ENCODE measurements around the gene ITGA2B.

Gene ITGA2B

DNA sequence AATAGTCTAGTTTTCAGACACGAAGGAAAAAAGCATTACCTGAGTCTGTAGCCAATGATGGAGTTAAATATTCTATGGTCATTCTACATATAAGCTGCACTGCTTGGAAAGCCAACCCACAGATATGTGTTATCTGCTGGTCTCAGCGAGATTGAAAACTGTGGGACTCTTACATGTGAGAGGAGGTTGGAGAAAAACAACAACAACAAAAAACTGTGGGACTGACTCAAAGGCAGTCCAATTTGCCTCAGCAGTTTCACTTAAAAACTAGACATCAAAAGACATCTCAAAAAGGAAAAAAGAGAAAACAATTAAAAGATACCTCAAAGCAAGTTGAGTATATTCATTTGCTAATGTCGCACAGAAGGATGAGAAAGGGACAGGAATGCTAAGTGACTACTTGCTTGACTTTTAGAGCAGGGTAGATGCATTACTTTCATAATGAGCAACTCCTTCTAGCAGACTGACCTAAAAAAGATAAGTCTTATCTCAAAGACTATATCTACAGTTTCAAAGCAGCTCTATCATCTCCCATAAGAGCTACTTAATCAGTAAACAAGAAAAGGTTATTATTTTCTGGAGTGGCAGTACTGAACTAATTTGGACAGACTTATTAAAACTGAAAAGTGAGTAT is 35.5 kb upstream of the ITGA2B start:
- in situ Hi-C loops (cut with HindIII; ENCODE audit: low sequenced_read_pairs): no loop called here
- no peak for DNase-seq (ENCODE audit: low read depth)
- H3K4me3 ChIP-seq (ENCODE audit: low read depth, low read length): no peak overlapping the region
- TF ChIP-seq, protein P1, sequence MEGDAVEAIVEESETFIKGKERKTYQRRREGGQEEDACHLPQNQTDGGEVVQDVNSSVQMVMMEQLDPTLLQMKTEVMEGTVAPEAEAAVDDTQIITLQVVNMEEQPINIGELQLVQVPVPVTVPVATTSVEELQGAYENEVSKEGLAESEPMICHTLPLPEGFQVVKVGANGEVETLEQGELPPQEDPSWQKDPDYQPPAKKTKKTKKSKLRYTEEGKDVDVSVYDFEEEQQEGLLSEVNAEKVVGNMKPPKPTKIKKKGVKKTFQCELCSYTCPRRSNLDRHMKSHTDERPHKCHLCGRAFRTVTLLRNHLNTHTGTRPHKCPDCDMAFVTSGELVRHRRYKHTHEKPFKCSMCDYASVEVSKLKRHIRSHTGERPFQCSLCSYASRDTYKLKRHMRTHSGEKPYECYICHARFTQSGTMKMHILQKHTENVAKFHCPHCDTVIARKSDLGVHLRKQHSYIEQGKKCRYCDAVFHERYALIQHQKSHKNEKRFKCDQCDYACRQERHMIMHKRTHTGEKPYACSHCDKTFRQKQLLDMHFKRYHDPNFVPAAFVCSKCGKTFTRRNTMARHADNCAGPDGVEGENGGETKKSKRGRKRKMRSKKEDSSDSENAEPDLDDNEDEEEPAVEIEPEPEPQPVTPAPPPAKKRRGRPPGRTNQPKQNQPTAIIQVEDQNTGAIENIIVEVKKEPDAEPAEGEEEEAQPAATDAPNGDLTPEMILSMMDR (IDR thresholded peaks at IDR 0.05; ENCODE audit: low read depth, low read length, missing control alignments): no peak

DNA sequence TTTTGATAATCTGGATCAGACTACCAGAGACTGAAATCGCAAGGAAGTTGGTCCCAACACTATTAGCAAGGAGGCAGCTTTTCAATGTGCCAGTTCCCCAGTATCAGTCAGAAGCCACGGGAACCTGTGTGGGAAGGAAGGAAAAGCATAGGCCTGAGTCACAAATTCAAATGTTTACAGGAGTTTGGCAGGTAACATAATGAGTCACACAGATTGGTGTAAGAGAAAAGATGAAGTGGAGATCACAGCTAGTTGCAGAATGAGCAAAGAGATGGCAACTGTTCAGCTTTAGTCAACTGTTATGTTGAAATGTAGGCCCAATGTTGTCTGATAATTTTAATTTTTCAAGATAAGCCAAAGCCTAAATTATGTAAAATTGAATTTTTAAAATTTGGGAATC is 28.1 kb upstream of the ITGA2B start:
- in situ Hi-C loops (cut with HindIII; ENCODE audit: low sequenced_read_pairs): no loop called here
- H3K4me3 ChIP-seq (ENCODE audit: low read depth, low read length): no peak overlapping the region
- DNase-seq (ENCODE audit: low read depth): peak; percentile 89
- TF ChIP-seq, protein P1 (IDR thresholded peaks at IDR 0.05; ENCODE audit: low read depth, low read length, missing control alignments): no peak

DNA sequence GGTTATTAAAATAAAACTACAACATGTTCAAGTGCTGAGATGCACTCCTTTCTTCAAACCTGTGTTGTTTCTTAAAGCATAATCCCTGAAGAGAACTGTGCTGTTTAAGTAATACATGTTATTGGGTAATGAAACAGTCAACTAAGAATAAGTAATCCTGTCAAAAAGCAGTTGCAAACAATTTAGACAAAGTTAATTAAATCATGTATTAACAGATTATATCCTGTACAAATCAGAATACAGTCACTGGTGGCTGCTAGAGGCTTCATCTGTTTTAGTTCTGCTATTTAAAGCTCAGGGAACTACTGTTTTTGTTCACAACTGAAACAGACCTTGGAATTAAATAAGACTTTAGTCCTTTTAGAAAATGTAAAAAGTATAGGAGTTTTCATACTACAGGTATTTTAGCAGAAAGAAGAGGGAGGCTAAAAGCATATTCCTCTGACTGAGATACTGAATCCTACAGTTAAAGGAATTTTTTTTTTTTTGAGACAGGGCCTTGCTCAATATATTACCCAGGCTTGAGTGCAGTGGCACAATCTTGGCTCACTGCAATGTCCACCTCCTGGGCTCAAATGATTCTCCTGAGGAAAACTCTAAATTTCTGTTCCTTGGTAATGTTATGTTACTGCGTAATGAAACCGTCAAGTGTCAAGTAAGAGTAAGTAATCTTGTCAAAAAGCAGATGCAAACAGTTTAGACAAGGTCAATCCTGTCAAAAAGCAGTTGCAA is 27.3 kb upstream of the ITGA2B start:
- no peak for DNase-seq (ENCODE audit: low read depth)
- no peak overlapping the region for H3K4me3 ChIP-seq (ENCODE audit: low read depth, low read length)
- in situ Hi-C loops (cut with HindIII; ENCODE audit: low sequenced_read_pairs): no loop called here
- TF ChIP-seq, protein P1 (IDR thresholded peaks at IDR 0.05; ENCODE audit: low read depth, low read length, missing control alignments): no peak

DNA sequence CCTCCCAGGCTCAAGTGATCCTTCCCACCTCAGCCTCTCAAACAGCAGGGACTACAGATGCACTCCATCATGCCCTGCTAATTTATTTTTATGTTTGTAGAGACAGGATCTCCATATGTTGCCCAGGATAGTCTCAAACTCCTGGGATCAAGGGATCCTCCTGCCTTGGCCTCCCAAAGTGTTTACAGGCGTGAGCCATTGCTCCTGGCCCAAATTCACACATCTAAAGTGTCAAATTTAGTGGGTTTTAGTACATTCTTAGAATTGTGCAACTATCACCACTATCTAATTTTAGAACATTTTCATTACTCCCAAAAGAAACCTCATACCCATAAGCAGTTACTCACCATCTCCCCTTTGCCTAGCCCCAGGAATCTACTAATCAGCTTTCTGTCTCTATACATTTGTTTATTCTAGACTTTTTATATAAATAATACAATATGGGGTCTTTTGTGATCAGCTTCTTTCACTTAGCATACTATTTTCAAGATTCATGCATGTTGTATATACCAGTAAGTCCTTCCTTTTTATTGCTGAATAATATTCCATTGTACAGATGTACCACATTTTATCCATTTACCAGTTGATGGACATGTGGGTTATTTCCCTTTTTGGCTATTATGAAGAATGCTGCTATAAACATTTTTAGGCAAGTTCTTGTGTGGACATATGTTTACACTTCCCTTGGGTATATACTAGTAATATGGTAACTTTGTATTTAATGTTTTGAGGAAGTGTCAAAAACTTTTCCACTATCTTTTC is 25.1 kb upstream of the ITGA2B start:
- TF ChIP-seq, protein P1 (IDR thresholded peaks at IDR 0.05; ENCODE audit: low read depth, low read length, missing control alignments): no peak
- in situ Hi-C loops (cut with HindIII; ENCODE audit: low sequenced_read_pairs): no loop called here
- no peak overlapping the region for H3K4me3 ChIP-seq (ENCODE audit: low read depth, low read length)
- DNase-seq (ENCODE audit: low read depth): no peak

DNA sequence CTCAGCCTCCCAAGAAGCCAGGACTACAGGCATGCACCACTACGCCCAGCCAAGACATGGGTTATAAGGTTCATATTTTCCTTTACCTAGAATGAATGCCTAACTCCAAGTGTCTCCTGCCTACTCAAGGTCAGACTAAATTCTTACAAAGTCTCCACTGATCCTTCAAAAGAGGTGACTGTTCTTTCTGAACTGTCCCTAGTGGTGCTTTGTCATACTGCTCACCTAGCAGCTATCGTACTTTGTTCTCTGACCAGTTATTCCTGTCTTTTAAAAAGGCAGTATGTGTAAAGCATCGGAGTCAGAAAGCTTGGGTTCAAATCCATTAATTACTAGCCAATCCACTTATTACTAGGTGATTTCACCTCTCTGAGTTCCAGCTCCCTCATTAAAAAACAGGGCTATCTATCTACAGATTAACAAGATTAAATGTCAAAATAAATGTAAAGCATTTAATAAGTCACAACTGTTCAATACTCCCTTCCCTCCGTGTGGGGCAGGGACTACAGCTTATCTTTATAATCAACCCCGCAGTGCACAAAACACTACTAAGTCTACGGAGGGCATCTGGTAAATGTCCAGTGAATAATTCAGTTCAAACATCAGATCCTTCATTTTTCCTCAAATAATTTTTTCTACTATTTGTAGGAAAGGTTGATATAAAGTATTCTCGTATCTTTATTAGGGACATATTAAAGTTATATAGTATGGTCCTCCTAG is 20.0 kb upstream of the ITGA2B start:
- TF ChIP-seq, protein P1 (IDR thresholded peaks at IDR 0.05; ENCODE audit: low read depth, low read length, missing control alignments): no peak
- no peak for DNase-seq (ENCODE audit: low read depth)
- in situ Hi-C loops (cut with HindIII; ENCODE audit: low sequenced_read_pairs): no loop called here
- no peak overlapping the region for H3K4me3 ChIP-seq (ENCODE audit: low read depth, low read length)

DNA sequence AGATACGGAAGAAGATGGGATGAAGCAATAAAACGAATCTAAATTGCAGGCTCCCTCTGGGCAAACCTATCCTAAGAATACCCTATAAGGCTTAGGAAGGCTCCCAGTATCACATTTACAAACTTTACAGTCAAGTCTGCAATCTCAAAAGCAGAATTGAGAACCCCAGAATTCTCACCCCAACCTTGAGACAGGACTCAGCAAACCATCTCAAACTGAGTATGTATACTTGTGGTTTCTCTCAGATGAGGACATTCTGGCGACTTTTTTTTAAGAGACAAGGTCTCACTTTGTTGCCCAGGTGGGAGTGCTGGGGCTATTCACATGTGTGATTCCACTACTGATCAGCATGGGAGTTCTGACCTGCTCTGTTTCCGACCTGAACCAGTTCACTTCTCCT is 19.3 kb upstream of the ITGA2B start:
- DNase-seq (ENCODE audit: low read depth): no peak
- in situ Hi-C loops (cut with HindIII; ENCODE audit: low sequenced_read_pairs): no loop called here
- no peak overlapping the region for H3K4me3 ChIP-seq (ENCODE audit: low read depth, low read length)
- TF ChIP-seq, protein P1 (IDR thresholded peaks at IDR 0.05; ENCODE audit: low read depth, low read length, missing control alignments): no peak
